Erythroblast (primary cell): ENCODE data around the gene SATB2.

Source experiments
- GATA1 ChIP-seq: IDR thresholded peaks from 2 replicates; pipeline ENCODE4 v1.6.1; 2011; ENCODE audit warnings: low read depth, mild to moderate bottlenecking, control low read depth, low read length, moderate library complexity
- POLR2A ChIP-seq: IDR thresholded peaks from 2 replicates; pipeline ENCODE4 v1.6.1; 2011; ENCODE audit warnings: mild to moderate bottlenecking, low read length

DNA sequence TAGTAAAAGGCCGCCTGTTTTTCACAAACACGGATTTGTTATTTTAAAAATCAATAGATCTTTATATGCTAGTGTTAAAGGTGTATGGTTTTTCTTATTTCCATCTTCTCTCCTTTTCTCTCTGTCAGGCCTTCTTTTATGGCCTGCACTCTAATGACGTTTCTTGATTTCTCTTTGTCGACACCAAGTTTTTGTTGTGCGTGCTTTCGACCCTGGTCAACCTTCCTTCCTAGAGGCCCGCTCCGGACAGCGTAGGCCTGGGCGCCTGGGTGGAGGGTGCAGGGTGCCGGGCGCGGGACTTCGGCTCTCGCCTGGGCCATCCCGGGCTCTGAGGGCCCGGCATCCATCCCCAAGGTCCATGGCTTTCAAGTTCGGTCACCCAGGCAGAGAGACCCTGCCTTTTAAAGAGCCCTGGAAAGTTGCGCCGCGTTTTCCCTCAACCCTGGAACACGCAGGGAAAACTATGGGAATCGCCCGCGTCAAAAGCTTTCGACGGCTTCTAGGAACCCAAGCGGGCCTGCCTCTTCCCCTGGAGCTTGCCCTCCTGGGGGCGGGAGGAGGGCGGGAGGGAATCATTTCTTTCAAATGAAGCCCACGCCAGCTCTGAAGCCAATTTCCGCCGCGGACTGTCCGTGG, 4.1 kb upstream of the SATB2 start:
- TF ChIP-seq POLR2A (no peak), GATA1 (no peak)
